GM23338 (cell line): ENCODE results near the gene ANAPC13.

Source experiments
- EZH2 ChIP-seq: fragments of 200-600 bp; sonication (generic); IDR thresholded peaks from one replicate; pipeline ENCODE4 v1.8.0; 2017; ENCODE audit warnings: antibody characterized with exemption, mild to moderate bottlenecking, low read depth; ENCODE audit not compliant: unreplicated experiment
- EZH2phosphoT487 ChIP-seq: fragments of 200-600 bp; sonication (generic); IDR thresholded peaks from one replicate; pipeline ENCODE4 v1.8.1; 2018; ENCODE audit warnings: antibody characterized with exemption; ENCODE audit not compliant: unreplicated experiment
- NANOG ChIP-seq: IDR thresholded peaks from 2 replicates; pipeline ENCODE4 v1.6.1; 2016; ENCODE audit warnings: antibody characterized with exemption, borderline replicate concordance
- POLR2AphosphoS5 ChIP-seq: IDR thresholded peaks from 2 replicates; pipeline ENCODE4 v1.6.1; 2016; ENCODE audit warnings: antibody characterized with exemption, low read depth
- ZNF331 ChIP-seq: fragments of 250-450 bp; sonication (Bioruptor Pico); IDR thresholded peaks from 2 replicates; pipeline ENCODE4 v1.5.0; 2020; ENCODE audit warnings: low read depth, mild to moderate bottlenecking, moderate library complexity
- TF ChIP-seq, protein P1 (sequence below), 2 experiments: fragments of 200-600 bp in 1 of 2; sonication (generic) in 1 of 2; conservative IDR thresholded peaks; 2 replicates each; pipeline versions ENCODE4 v1.5.1 to v1.6.1; 2016 to 2017; ENCODE audit warnings: antibody characterized with exemption in 2 of 2, low read depth in 2 of 2, mild to moderate bottlenecking in 2 of 2, moderate library complexity in 1 of 2
- TF ChIP-seq, protein P2 (sequence below): IDR thresholded peaks from one replicate; pipeline ENCODE4 v1.6.1; 2018; ENCODE audit warnings: antibody characterized with exemption; ENCODE audit not compliant: unreplicated experiment

DNA sequence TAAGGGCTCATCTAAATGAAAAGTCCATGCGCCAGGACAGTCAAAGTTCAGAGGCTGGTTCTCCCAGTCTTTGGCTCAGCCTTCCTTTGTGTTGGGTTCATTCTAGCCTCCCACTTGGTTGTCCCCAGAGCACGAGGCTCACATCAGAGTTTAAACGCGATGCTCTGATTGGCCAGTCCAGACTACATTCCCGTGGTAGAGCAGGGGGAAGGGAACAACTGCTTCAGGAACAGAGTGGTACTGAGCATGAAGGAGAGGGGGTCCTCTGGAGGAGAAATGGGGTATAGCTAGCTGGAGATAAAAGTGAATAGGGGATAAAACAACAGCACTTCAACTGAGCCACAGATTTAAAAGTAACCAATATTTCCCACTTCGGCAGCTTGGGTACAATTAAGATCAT is 32.2 kb downstream of the ANAPC13 start:
- TF ChIP-seq, protein P1, sequence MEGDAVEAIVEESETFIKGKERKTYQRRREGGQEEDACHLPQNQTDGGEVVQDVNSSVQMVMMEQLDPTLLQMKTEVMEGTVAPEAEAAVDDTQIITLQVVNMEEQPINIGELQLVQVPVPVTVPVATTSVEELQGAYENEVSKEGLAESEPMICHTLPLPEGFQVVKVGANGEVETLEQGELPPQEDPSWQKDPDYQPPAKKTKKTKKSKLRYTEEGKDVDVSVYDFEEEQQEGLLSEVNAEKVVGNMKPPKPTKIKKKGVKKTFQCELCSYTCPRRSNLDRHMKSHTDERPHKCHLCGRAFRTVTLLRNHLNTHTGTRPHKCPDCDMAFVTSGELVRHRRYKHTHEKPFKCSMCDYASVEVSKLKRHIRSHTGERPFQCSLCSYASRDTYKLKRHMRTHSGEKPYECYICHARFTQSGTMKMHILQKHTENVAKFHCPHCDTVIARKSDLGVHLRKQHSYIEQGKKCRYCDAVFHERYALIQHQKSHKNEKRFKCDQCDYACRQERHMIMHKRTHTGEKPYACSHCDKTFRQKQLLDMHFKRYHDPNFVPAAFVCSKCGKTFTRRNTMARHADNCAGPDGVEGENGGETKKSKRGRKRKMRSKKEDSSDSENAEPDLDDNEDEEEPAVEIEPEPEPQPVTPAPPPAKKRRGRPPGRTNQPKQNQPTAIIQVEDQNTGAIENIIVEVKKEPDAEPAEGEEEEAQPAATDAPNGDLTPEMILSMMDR (conservative IDR thresholded peaks at IDR 0.05; ENCODE audit: low read depth in 2 of 2) = peak; percentile 69 to 81
- TF ChIP-seq NANOG = no peak
- TF ChIP-seq POLR2AphosphoS5 = no peak
- no peak for TF ChIP-seq EZH2phosphoT487
- TF ChIP-seq, protein P2, sequence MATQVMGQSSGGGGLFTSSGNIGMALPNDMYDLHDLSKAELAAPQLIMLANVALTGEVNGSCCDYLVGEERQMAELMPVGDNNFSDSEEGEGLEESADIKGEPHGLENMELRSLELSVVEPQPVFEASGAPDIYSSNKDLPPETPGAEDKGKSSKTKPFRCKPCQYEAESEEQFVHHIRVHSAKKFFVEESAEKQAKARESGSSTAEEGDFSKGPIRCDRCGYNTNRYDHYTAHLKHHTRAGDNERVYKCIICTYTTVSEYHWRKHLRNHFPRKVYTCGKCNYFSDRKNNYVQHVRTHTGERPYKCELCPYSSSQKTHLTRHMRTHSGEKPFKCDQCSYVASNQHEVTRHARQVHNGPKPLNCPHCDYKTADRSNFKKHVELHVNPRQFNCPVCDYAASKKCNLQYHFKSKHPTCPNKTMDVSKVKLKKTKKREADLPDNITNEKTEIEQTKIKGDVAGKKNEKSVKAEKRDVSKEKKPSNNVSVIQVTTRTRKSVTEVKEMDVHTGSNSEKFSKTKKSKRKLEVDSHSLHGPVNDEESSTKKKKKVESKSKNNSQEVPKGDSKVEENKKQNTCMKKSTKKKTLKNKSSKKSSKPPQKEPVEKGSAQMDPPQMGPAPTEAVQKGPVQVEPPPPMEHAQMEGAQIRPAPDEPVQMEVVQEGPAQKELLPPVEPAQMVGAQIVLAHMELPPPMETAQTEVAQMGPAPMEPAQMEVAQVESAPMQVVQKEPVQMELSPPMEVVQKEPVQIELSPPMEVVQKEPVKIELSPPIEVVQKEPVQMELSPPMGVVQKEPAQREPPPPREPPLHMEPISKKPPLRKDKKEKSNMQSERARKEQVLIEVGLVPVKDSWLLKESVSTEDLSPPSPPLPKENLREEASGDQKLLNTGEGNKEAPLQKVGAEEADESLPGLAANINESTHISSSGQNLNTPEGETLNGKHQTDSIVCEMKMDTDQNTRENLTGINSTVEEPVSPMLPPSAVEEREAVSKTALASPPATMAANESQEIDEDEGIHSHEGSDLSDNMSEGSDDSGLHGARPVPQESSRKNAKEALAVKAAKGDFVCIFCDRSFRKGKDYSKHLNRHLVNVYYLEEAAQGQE = no peak
- TF ChIP-seq EZH2 = no peak
- no peak for TF ChIP-seq ZNF331 (CRISPR knock-in tag)
